ENCODE data around the gene ARHGAP5. TPM values are rescaled to one million over a fixed set of nuclear protein-coding genes. Genes with fewer than 3 reads are reported as not detected.

ARHGAP5 gene
- total and polyA plus RNA-seq, 2 donors (not counting 3 experiments of a cell fraction or from before 2014, with no cell fraction given) = 4.3 to 36.2 TPM

DNA sequence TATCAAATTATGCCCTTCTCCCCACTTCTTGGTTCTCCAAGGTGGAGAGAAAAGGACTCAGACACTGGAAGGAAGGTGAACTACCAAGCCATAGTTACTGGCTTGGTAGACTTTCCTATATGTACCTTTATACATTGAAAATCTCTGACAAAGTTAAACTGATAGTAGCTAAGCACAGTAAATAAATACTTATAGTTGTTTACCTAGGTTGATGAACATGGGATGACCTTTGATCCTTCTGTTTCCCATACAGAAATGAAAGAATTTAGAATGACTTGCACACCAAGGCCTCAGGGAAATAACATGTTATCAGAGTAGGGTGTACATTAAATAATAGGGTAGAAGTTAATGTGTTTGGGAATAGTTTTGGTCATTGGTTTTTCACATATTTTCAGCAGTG, 6.7 kb downstream of the ARHGAP5 start:
- H3K4me1 ChIP-seq (ENCODE audit: control insufficient read depth, extremely low read depth, insufficient read depth, low read length) = peaks cover 3% of the 10 kb centered on the region
- H2AFZ ChIP-seq (ENCODE audit: low read depth, low read length) = no peak overlapping the region
- no peak for DNase-seq (ENCODE audit: low read depth, low spot score)
- BruUV-seq (replicated peaks) = no TSS peak
- no peaks in the 10 kb centered on the region for H3K9me1 ChIP-seq (replicated peaks; ENCODE audit: control insufficient read depth, extremely low read depth, insufficient read depth, low read length)
- no peak overlapping the region for H3K27ac ChIP-seq (ENCODE audit: insufficient read depth, low read depth, low read length)
- dilution Hi-C loops (cut with MboI; ENCODE audit: extremely low pct_ligation_motif_present, low sequenced_read_pairs) (no loop called here), intact Hi-C loops (cut with micrococcal nuclease) (loop anchor here (2.0 kb wide), 1 partner anchor 25 kb away; no protein-coding TSS in a partner anchor)
- peaks cover 77% of the 10 kb centered on the region for H3K79me2 ChIP-seq (ENCODE audit: control insufficient read depth, insufficient read depth, low read length)
- ChIA-PET POLR2A (no interaction called here), CTCF (no interaction called here)
- no peak for TF ChIP-seq POLR2A (IDR thresholded peaks at IDR 0.05; ENCODE audit: low read depth, low read length)
- TF ChIP-seq, protein P1, sequence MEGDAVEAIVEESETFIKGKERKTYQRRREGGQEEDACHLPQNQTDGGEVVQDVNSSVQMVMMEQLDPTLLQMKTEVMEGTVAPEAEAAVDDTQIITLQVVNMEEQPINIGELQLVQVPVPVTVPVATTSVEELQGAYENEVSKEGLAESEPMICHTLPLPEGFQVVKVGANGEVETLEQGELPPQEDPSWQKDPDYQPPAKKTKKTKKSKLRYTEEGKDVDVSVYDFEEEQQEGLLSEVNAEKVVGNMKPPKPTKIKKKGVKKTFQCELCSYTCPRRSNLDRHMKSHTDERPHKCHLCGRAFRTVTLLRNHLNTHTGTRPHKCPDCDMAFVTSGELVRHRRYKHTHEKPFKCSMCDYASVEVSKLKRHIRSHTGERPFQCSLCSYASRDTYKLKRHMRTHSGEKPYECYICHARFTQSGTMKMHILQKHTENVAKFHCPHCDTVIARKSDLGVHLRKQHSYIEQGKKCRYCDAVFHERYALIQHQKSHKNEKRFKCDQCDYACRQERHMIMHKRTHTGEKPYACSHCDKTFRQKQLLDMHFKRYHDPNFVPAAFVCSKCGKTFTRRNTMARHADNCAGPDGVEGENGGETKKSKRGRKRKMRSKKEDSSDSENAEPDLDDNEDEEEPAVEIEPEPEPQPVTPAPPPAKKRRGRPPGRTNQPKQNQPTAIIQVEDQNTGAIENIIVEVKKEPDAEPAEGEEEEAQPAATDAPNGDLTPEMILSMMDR (IDR thresholded peaks at IDR 0.05; ENCODE audit: extremely low read depth in 1 of 2, insufficient read depth in 1 of 2, low read depth in 1 of 2, low read length in 2 of 2) = no peak
- no peak for TF ChIP-seq POLR2AphosphoS5 (IDR thresholded peaks at IDR 0.05; ENCODE audit: insufficient read depth, low read depth, low read length)
- no peak for TF ChIP-seq MYC (IDR thresholded peaks at IDR 0.05; ENCODE audit: low read depth, low read length)
- TF ChIP-seq, protein P2, sequence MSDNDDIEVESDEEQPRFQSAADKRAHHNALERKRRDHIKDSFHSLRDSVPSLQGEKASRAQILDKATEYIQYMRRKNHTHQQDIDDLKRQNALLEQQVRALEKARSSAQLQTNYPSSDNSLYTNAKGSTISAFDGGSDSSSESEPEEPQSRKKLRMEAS (IDR thresholded peaks at IDR 0.05; ENCODE audit: insufficient read depth, insufficient read length) = no peak
- no peak for TF ChIP-seq GATA2 (IDR thresholded peaks at IDR 0.05; ENCODE audit: insufficient read depth, insufficient read length, low read depth, low read length)
- no peak for TF ChIP-seq FOS (IDR thresholded peaks at IDR 0.05; ENCODE audit: borderline replicate concordance, insufficient read depth, low read length)
- no peak for TF ChIP-seq EZH2 (IDR thresholded peaks at IDR 0.05; ENCODE audit: borderline replicate concordance, low read depth, low read length, severe bottlenecking)
- TF ChIP-seq JUN (IDR thresholded peaks at IDR 0.05; ENCODE audit: borderline replicate concordance, insufficient read depth, insufficient read length, low read depth) = no peak
- no peaks in the 10 kb centered on the region for H3K36me3 ChIP-seq (ENCODE audit: control insufficient read depth in 2 of 2, extremely low read depth in 1 of 2, insufficient read depth in 2 of 2, low read length in 2 of 2)
- H4K20me1 ChIP-seq (replicated peaks; ENCODE audit: control insufficient read depth, extremely low read depth, insufficient read depth, low read length) = peaks cover 6% of the 10 kb centered on the region
- H3K4me3 ChIP-seq (replicated peaks in 1 of 3; ENCODE audit: insufficient read depth in 1 of 3, low read depth in 1 of 3, low read length in 3 of 3) = no peak overlapping the region
- H3K9ac ChIP-seq (replicated peaks; ENCODE audit: extremely low read depth, insufficient read depth, low read length) = no peak overlapping the region
- no peaks in the 10 kb centered on the region for H3K9me3 ChIP-seq (replicated peaks; ENCODE audit: control insufficient read depth, insufficient read depth, low read length)
- no peaks in the 10 kb centered on the region for H3K27me3 ChIP-seq (ENCODE audit: control insufficient read depth in 2 of 2, insufficient read depth in 2 of 2, low read length in 2 of 2)
- no peak for FAIRE-seq
- no peak overlapping the region for H3K4me2 ChIP-seq (ENCODE audit: insufficient read depth, low read length)
